ENCODE results near the gene ADGRE2. TPM values are rescaled to one million over a fixed set of nuclear protein-coding genes. Genes with fewer than 3 reads are reported as not detected.
A peak's percentile ranks its signal among the peaks of the same experiment; 100 is the strongest.
"Not testable (repeated sequence)": the region's sequence is repeated elsewhere in the genome, so short reads cannot be mapped to it uniquely, and the experiment has no call there.

The ADGRE2 gene
- total RNA-seq, 2 donors from 2014 or later, result 0.07 TPM

GRCh38 chr19:14768001-14768400, 10.4 kb downstream of the ADGRE2 start:
- Histone ChIP-seq H3K9ac (ENCODE audit: extremely low read depth, low read length, poor library complexity, severe bottlenecking) (no peak overlapping the region), H3K36me3 (ENCODE audit: control insufficient read depth, insufficient read depth, low read length) (no peaks in the 10 kb centered on the region), H3K9me3 (ENCODE audit: control insufficient read depth, low read length) (peaks cover 14% of the 10 kb centered on the region), H3K27ac (ENCODE audit: low read depth, low read length) (no peak overlapping the region), H3K27me3 (ENCODE audit: control insufficient read depth, insufficient read depth, low read length, poor library complexity, severe bottlenecking) (no peaks in the 10 kb centered on the region), H3K4me3 (ENCODE audit: low read length) (no peak overlapping the region), H3K4me1 (ENCODE audit: control insufficient read depth, insufficient read depth, low read length) (no peaks in the 10 kb centered on the region)
- H3K27me3 Mint-ChIP-seq (ENCODE audit: insufficient read depth), result peaks cover 5% of the 10 kb centered on the region
- H3K4me1 Mint-ChIP-seq, result no peaks in the 10 kb centered on the region
- H3K4me3 Mint-ChIP-seq, result no peak overlapping the region
- H3K9me3 Mint-ChIP-seq, result peaks cover 32% of the 10 kb centered on the region
- no peak for DNase-seq
- 69 to 100% methylated on average over 1 to 2 of the region's 2 CpGs for WGBS, 2 experiments (ENCODE audit: insufficient coverage in 1 of 2, insufficient read length in 1 of 2)
- no peak for TF ChIP-seq CTCF (conservative IDR thresholded peaks at IDR 0.05)
- H3K27ac Mint-ChIP-seq, result no peak overlapping the region
- H3K36me3 Mint-ChIP-seq (ENCODE audit: low read depth), result no peaks in the 10 kb centered on the region

GRCh38 chr19:14767466-14767971, 10.8 kb downstream of the ADGRE2 start:
- Histone ChIP-seq H3K36me3 (ENCODE audit: control insufficient read depth, insufficient read depth, low read length) (no peaks in the 10 kb centered on the region), H3K27me3 (ENCODE audit: control insufficient read depth, insufficient read depth, low read length, poor library complexity, severe bottlenecking) (no peaks in the 10 kb centered on the region), H3K9me3 (ENCODE audit: control insufficient read depth, low read length) (peaks cover 14% of the 10 kb centered on the region), H3K27ac (ENCODE audit: low read depth, low read length) (no peak overlapping the region), H3K4me1 (ENCODE audit: control insufficient read depth, insufficient read depth, low read length) (no peaks in the 10 kb centered on the region), H3K9ac (ENCODE audit: extremely low read depth, low read length, poor library complexity, severe bottlenecking) (no peak overlapping the region), H3K4me3 (ENCODE audit: low read length) (no peak overlapping the region)
- H3K4me3 Mint-ChIP-seq, result no peak overlapping the region
- H3K36me3 Mint-ChIP-seq (ENCODE audit: low read depth), result no peaks in the 10 kb centered on the region
- no peak overlapping the region for H3K27ac Mint-ChIP-seq
- no peaks in the 10 kb centered on the region for H3K4me1 Mint-ChIP-seq
- peaks cover 5% of the 10 kb centered on the region for H3K27me3 Mint-ChIP-seq (ENCODE audit: insufficient read depth)
- TF ChIP-seq CTCF (conservative IDR thresholded peaks at IDR 0.05), result no peak
- DNase-seq, result no peak
- WGBS, 2 experiments (ENCODE audit: insufficient coverage in 1 of 2, insufficient read length in 1 of 2), result 70% methylated on average over 2 of the region's 2 CpGs; no CpG with 5 or more reads in 1 of the 2 experiments
- H3K9me3 Mint-ChIP-seq, result peaks cover 31% of the 10 kb centered on the region

GRCh38 chr19:14765841-14766240, 12.5 kb downstream of the ADGRE2 start:
- H3K27me3 ChIP-seq (ENCODE audit: control insufficient read depth, insufficient read depth, low read length, poor library complexity, severe bottlenecking); H3K4me1 Mint-ChIP-seq; H3K4me3 Mint-ChIP-seq; H3K9ac ChIP-seq (ENCODE audit: extremely low read depth, low read length, poor library complexity, severe bottlenecking); H3K4me1 ChIP-seq (ENCODE audit: control insufficient read depth, insufficient read depth, low read length); H3K4me3 ChIP-seq (ENCODE audit: low read length); H3K27ac Mint-ChIP-seq; H3K36me3 Mint-ChIP-seq (ENCODE audit: low read depth); H3K27me3 Mint-ChIP-seq (ENCODE audit: insufficient read depth); H3K36me3 ChIP-seq (ENCODE audit: control insufficient read depth, insufficient read depth, low read length); H3K27ac ChIP-seq (ENCODE audit: low read depth, low read length): not testable (repeated sequence)
- 50 to 79% methylated on average over 1 to 15 of the region's 15 CpGs for WGBS, 2 experiments (ENCODE audit: insufficient coverage in 1 of 2, insufficient read length in 1 of 2)
- H3K9me3 Mint-ChIP-seq, result peaks cover 38% of the 10 kb centered on the region
- peak; percentile 12 for DNase-seq
- H3K9me3 ChIP-seq (ENCODE audit: control insufficient read depth, low read length), result peaks cover 20% of the 10 kb centered on the region

- H3K9me3 Mint-ChIP-seq, result peaks cover 42% of the 10 kb centered on the region
Observed at GRCh38 chr19:14765403-14765802, 13.0 kb downstream of the ADGRE2 start.

More at GRCh38 chr19:14765403-14765802, 13.0 kb downstream of the ADGRE2 start:
- H3K27me3 ChIP-seq (ENCODE audit: control insufficient read depth, insufficient read depth, low read length, poor library complexity, severe bottlenecking); H3K36me3 ChIP-seq (ENCODE audit: control insufficient read depth, insufficient read depth, low read length); H3K27me3 Mint-ChIP-seq (ENCODE audit: insufficient read depth); H3K4me1 ChIP-seq (ENCODE audit: control insufficient read depth, insufficient read depth, low read length); DNase-seq; H3K9ac ChIP-seq (ENCODE audit: extremely low read depth, low read length, poor library complexity, severe bottlenecking); H3K4me3 Mint-ChIP-seq; H3K27ac ChIP-seq (ENCODE audit: low read depth, low read length); H3K27ac Mint-ChIP-seq; H3K4me1 Mint-ChIP-seq; H3K4me3 ChIP-seq (ENCODE audit: low read length); H3K36me3 Mint-ChIP-seq (ENCODE audit: low read depth): not testable (repeated sequence)
- peaks cover 21% of the 10 kb centered on the region for H3K9me3 ChIP-seq (ENCODE audit: control insufficient read depth, low read length)
- 91% methylated on average over 4 of the region's 18 CpGs; no CpG with 5 or more reads in 1 of the 2 experiments for WGBS, 2 experiments (ENCODE audit: insufficient coverage in 1 of 2, insufficient read length in 1 of 2)

Measured in endodermal cell (in vitro differentiated cells).